Epithelial cell of alveolus of lung (primary cell): ENCODE results near the gene TMEM248. TPM values are rescaled to one million over a fixed set of nuclear protein-coding genes. Genes with fewer than 3 reads are reported as not detected.

ENCODE experiments used
- total RNA-seq: library from RNA; depleted of rRNA; stranded (reverse); fragments of >200 nt; gene quantifications from 2 replicates; pipeline ENCODE4 v1.2.1, GENCODE V29; 2015

Gene TMEM248
- total RNA-seq = 87.3 and 91.9 TPM in 2 replicates

GRCh38 chr7:66920769-66921395 is at the start of gene TMEM248:
TSS of gene TMEM248 (plus strand) at chr7:66921225. CDS start at chr7:66941866, 20,641 bp downstream.

GRCh38 chr7:66995050-66995776 is 74.2 kb downstream of the TMEM248 start, which contains the start of gene SBDS:
TSS of gene SBDS (minus strand) at chr7:66995586. CDS start at chr7:66995417, 169 bp downstream.

GRCh38 chr7:66996444-66997191 is 75.6 kb downstream of the TMEM248 start, which contains the start of gene TYW1:
TSS of gene TYW1 (plus strand) at chr7:66996833. CDS start at chr7:66996979, 146 bp downstream.

Other genes with a start within 250 kb of the TMEM248 start
- 19.1 and 23.7 TPM in 2 replicates for gene RABGEF1, start 180.5 kb upstream of the TMEM248 start, total RNA-seq
- gene SBDS, start 74.4 kb downstream of the TMEM248 start, total RNA-seq = 61.2 and 73.4 TPM in 2 replicates
- gene TYW1, start 75.6 kb downstream of the TMEM248 start, total RNA-seq = 11.2 and 47.7 TPM in 2 replicates